HG03521 (cell line): ENCODE measurements around the gene CACNA2D2.

Source experiments
- ATAC-seq: cut with Tn5 transposase; IDR thresholded peaks from one replicate; pipeline ENCODE4 v1.9.1; 2021; ENCODE audit warnings: mild to moderate bottlenecking, moderate library complexity; ENCODE audit not compliant: unreplicated experiment

CACNA2D2 gene

DNA sequence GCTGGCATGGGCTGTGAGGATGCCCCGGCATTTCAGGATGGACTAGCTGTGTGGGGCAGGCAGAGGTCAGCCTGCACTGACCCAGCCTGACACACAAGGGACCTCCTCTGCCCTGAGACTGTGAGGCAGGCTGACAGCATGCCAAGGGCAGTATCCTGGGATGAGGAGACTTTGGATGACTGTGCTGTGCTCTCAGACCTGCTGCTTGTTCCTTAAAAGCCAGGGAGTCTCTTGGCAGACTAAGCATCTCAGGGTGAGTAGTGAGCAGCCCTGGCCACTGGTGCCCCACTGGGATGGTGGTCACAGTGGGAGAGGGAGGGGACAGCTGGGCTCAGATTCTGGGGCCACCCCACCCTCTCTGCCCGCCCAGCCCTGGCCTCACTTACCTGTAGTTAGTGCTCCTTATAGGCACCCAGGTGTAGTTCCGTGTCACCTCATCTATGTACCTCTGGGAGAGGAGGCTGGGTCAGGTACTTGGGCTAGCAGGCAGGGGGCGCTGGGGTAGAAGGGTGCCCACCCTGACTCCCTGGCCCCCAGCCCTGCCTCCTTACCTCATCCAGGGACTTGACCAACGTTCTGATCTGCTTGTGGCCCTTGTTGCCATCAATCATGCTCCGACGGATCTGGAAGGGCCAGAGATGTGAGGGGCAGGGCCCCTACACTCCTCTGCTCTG is 128.0 kb downstream of the CACNA2D2 start:
- ATAC-seq, result no peak

DNA sequence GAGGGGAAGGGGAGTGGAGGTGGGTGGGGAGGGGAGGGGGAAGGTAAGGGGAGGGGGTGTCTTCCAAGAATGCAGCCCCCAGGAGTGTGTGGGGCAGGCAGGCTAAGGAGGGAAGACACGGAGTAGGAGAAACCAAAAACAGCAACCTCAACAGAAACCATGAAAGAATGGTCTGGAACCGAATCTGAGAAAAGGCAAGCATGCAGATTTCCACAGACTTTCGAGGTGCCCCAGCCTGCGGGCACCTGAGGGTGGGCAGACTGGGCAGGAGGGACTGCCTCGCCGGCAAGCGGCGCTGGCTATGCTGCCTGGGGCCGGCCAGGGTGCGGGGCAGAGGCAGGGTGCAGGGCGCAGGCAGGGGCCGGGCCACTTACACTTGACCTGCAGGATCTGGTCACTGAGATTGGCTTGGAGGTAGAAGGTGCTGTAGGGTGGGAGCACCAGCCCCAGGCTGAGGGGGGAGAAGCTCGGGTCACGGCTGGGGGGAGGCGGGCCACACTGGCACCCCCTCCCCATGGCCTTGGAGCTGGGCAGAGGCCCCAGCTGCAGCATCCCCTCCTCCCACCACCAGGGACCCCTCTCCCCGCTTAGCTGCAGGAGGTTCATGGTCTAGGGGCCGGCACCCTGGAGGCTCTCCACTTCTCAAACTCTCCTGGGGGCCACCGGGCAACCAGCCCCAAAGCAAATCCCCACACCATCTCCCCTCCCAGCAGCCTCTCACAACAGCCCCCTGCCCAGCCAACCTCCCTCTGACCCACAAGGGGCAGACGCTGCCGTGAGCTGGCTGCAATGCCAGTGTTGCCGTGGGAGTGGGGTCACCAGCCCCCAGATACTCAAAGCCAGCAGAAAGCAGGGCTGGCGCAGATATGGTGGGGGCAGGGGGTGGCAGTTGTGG is 128.8 kb downstream of the CACNA2D2 start:
- ATAC-seq, result no peak

DNA sequence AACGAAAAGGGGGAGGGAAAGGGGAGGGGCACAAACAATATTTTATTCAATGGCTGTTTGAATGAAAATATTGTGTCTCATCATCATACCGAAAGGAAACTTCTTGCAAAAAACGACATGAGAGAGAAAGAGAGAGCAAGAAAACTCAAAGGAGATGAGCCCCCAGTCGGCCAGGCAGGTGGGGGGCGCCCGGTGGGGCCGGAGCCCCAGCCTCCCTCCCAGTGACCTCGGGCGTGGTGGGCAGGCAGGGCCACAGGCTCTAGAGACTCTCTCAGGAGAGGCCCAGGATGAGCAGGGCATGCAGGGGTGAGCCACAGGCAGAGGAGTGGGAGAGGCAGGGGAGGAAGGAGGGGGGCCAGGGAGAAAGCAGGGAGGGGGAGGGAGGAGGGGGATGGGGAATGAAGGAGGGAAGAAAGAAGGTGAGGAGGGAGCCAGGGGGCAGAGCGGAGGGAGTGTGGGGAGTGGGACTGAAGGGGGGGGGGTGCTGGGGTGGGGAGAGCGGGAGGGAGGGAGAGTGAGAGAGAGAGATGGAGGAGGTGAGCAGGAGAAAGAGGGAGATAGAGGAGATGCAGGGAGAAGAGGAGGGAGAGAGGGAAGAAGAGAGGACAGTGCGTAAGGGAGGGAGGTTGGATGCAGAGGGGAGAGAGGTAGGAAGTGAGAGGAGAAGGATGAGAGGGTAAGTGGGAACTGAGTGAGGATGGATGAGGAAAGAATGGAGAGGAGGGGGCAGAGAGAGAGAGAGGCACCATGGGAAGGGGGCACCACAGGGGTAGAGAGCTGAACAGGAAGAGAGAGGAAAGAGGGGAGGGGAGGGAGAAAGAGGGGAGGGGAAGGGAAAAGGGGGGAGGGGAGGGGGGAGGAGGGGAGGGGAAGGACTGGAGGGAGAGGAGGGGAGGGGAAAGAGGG is 130.0 kb downstream of the CACNA2D2 start:
- ATAC-seq, result no peak

DNA sequence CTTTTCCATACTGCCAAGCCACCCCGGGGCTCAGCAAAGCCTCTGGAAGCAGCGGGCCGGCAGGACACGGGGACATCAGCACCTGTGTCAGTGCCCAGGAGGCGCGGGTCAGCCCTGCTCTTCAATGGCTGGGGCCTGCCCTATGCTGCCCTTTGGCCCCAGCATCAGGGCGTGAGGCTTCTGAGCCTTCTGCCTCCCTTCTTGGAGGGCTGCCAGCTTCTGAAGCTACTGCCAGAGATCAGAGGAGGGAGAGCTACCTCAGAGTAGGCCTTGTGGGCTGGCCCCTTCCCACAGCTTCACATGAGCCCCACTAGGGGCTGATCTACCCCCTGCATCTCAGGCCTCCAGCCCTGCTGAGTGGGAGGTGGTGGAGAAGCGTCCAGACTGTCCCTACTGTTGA is 131.1 kb downstream of the CACNA2D2 start:
- no peak for ATAC-seq

GRCh38 chr3:50371133-50371685 is 132.2 kb downstream of the CACNA2D2 start:
- ATAC-seq, result no peak

GRCh38 chr3:50370594-50370993 is 132.8 kb downstream of the CACNA2D2 start:
- no peak for ATAC-seq

GRCh38 chr3:50369012-50369670 is 134.3 kb downstream of the CACNA2D2 start:
- ATAC-seq, result no peak

GRCh38 chr3:50365842-50366220 is 137.6 kb downstream of the CACNA2D2 start:
- no peak for ATAC-seq

DNA sequence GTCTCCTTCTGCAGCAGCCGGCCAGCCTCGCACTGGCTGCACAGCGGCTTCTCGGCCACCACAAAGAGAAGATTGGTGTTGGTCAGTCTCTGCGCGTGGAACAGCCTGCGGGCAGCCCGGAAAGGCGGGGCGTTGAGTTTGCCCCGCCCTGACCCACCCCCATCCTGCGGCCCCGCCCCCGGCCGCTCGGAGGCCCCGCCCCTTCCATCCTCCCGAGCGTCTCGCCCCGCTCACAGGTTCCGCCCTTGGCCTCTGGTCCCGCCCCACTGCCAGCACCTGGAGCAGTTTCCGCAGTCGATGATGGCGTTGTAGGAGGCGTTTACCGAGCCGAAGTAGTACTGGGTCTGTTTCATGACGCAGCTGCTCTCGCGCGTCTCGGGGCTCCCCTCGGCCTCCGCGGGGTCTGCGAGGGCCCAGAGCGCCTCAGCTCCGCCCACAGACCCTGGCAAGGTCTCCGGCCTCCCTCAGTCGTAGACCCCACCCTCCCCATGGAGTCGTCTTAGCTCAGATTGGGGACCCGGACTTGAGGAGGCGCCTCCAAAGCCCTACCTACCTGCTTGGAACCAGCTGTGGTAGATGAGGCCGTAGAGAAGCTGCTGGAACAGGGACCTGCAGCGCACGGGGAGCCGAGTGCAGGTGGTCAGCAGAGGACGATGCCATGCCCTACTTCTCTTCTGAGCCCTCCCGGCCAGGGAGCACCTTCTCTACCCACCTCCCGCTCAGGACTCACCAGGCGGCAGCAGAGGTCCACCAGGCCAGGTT is 138.2 kb downstream of the CACNA2D2 start:
- ATAC-seq, result peak; percentile 94

DNA sequence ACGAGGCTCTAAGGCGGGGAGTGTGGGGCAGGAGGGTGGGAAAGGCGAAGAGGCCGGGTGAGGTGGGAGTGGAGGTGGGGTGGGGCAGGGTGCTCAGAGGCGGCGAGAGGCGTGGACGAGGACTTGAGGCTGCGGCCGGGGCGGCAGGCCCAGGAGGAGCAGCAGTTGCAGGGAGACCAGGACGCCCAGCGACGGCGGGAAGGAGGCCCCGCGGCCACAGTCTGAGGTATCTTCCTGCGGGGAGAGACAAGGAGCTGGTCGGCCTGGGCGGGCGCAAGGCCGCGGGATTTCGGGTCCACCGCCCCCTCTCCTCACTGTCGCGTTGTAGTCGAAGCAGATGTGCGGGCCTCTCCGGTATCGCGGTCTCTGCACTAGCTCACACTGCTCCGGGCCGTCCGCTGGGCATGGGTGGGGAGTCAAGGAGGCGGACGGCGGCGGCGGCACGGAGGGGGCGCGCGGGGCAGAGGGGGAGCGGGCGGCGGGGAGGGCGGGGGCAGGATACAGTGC is 138.8 kb downstream of the CACNA2D2 start:
- no peak for ATAC-seq

DNA sequence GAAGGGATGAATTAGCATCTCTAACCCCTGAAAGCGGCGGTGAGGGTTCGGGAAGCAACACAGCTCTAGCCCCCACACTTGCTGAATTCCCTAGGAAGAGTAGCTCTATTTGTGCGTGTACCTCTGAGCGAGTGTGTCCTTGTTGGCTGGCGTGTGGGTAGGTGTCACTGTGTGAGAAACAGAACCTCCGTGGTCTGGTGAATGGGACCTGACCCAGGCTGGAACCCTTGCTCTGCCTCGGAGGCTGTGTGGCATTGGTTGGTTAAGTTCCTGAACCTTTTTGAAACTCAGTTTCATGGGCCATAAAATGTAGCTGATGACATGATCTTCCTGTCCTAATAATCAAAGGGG is 143.7 kb downstream of the CACNA2D2 start:
- ATAC-seq, result no peak

DNA sequence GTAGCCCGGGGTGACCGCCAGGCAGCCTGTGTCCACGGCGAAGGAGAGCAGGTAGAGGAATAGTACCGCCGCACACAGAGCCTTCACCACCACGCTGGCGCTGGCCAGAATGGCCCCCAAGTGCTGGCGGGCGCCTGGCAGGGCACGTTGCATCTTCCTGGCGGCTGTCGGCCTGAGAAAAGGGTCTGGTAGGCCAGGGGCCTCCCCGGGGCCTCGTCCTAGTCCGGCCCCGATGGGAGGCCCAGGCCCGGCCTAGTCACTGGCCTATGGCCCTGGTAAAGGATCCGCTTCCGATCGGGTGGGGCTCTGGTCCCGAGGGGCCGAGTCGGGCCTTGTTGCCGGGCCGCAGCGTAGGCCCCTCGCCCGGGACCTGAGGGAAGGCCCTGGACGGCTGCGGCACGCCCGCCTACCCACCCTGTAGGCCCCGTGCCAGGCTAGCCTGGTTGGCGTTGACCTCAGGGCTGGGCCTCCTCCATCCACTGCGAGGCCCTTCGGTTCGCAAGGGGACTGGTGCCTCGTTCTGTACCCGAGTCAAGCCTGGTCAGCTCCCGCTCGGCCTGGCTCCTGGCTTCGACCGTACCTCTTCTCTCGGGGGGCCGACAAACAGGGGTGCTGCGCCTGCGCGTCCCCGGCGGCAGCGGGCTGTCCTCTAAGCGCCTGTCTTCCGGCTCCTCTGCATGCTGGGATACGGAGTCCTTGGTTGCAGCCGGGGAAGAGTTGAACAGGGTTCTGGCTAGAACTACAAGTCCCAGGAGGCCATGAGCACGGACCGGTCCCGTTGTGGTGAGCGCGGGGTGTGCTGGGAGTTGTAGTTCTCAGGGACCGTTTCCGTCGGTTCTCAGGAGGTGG is 144.3 kb downstream of the CACNA2D2 start, which contains the start of gene TMEM115:
TSS of gene TMEM115 (minus strand) at position 611 of the 849 bp plus-strand sequence. CDS start at position 153, 458 bp downstream.
- ATAC-seq, result peak; percentile 98

DNA sequence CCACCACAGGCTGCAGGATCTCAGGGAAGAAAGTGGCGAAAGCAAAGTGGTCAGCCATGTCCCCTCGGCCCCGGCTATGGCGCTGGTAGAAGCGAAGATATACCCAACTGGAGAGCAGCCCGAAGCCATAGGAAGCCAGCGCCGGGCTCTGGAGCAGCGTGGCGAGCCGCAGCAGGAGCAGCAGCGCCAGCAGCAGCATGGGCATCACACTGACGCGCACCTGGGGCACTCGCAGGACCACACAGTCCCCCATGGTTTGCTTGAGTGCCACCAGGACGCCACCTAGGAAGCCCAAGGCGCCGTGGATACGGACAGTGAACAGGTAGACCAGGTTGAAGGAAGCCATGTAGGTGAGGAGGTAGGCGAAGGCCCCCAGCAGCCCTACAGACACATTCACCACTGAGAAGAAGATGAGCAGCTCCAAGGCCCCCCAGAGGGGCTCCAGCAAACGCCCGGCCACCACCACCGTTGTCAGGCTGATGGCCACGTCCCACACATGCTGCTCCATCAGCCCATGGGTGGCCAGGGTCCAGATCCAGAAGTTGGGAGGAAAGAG is 145.0 kb downstream of the CACNA2D2 start:
- no peak for ATAC-seq

- no peak for ATAC-seq
Observed at GRCh38 chr3:50357481-50357880, 146.0 kb downstream of the CACNA2D2 start.

DNA sequence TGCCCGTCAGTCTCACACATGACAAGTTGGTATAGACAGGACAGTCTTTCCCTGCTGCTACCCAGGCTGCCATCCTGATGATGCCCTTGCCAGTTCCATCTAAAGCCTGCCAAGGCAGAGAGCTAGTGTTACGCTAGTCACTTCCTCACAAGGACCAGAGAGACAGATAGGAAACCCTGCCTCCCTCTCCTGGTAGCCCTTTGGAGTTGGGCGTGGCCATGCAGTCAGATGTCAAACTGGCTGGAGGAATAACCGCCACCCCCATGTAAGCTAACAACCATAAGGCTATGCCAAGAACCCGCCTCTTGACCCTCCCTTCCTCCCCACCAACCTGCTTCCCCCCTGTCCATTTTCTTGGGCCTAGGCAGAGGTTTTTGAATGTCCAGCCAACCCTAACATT is 146.9 kb downstream of the CACNA2D2 start:
- ATAC-seq, result no peak

GRCh38 chr3:50355829-50356552 is 147.4 kb downstream of the CACNA2D2 start:
- ATAC-seq, result no peak

- no peak for ATAC-seq
Observed at GRCh38 chr3:50354850-50355249, 148.6 kb downstream of the CACNA2D2 start.
